ENCODE data around the gene EPO.

GRCh38 chr7:100710452-100710851 is 9.8 kb upstream of the EPO start:
- TF ChIP-seq CTCF (IDR thresholded peaks at IDR 0.05), result no peak
- TF ChIP-seq POLR2A (IDR thresholded peaks at IDR 0.05), result no peak

All from esophagus squamous epithelium (tissue), 4 donors.